ENCODE measurements around the gene FNDC3B. TPM values are rescaled to one million over a fixed set of nuclear protein-coding genes. Genes with fewer than 3 reads are reported as not detected.
A peak's percentile ranks its signal among the peaks of the same experiment; 100 is the strongest.

FNDC3B gene
- total and polyA plus RNA-seq, 4 donors, result 23.3 to 74.2 (median 32.9) TPM

DNA sequence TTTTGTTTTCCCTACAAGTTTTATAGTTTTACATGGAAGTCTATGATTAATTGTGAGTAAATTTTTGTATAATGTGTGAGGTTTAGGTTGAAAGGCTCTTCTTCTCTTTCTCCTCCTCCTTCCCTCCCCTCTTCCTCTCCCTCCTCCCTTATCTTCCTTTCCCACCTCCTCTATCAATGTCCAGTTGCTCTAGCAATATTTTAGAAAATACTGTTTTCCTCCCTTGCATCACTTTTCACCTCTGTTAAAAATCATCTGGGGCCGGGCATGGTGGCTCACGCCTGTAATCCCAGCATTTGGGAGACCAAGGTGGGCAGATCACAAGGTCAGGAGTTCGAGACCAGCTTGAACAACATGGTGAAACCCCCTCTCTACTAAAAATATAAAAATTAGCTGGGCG, 119.4 kb downstream of the FNDC3B start:
- H3K4me1 ChIP-seq (ENCODE audit: control insufficient read depth in 4 of 4, insufficient read depth in 4 of 4, low read length in 3 of 4), result peaks cover 10 to 40% (median 22%) of the 10 kb centered on the region in 4 donors
- 95% methylated on average over 4 of the region's 4 CpGs for WGBS
- DNase-seq (ENCODE audit: low spot score), result no peak
- H3K27me3 ChIP-seq (ENCODE audit: control insufficient read depth in 4 of 4, insufficient read depth in 4 of 4, low read length in 3 of 4), result no peaks in the 10 kb centered on the region
- H3K4me3 ChIP-seq (ENCODE audit: low read depth in 1 of 3, low read length in 3 of 3), result no peak overlapping the region
- no peak for TF ChIP-seq FOXA2 (IDR thresholded peaks at IDR 0.05)
- peak overlapping the region in 1 of 2 donors; percentile 72 for H3K27ac ChIP-seq (ENCODE audit: low read depth in 1 of 2, low read length in 2 of 2)
- no peaks in the 10 kb centered on the region for H3K9me3 ChIP-seq (ENCODE audit: control insufficient read depth in 4 of 4, low read length in 3 of 4)
- H3K36me3 ChIP-seq (ENCODE audit: control insufficient read depth in 4 of 4, insufficient read depth in 3 of 4, low read depth in 1 of 4, low read length in 3 of 4), result no peaks in the 10 kb centered on the region
- H3K9ac ChIP-seq (ENCODE audit: low read depth in 1 of 2, low read length in 2 of 2), result no peak overlapping the region

GRCh38 chr3:172159376-172159775, 120.0 kb downstream of the FNDC3B start:
- Histone ChIP-seq H3K9ac (ENCODE audit: low read depth in 1 of 2, low read length in 2 of 2) (no peak overlapping the region), H3K9me3 (ENCODE audit: control insufficient read depth in 4 of 4, low read length in 3 of 4) (no peaks in the 10 kb centered on the region), H3K27me3 (ENCODE audit: control insufficient read depth in 4 of 4, insufficient read depth in 4 of 4, low read length in 3 of 4) (no peaks in the 10 kb centered on the region), H3K36me3 (ENCODE audit: control insufficient read depth in 4 of 4, insufficient read depth in 3 of 4, low read depth in 1 of 4, low read length in 3 of 4) (no peaks in the 10 kb centered on the region), H3K4me1 (ENCODE audit: control insufficient read depth in 4 of 4, insufficient read depth in 4 of 4, low read length in 3 of 4) (peaks cover 8 to 37% (median 21%) of the 10 kb centered on the region in 4 donors), H3K27ac (ENCODE audit: low read depth in 1 of 2, low read length in 2 of 2) (peak overlapping the region; percentile 52 to 72), H3K4me3 (ENCODE audit: low read depth in 1 of 3, low read length in 3 of 3) (no peak overlapping the region)
- WGBS, result 47% methylated on average over 1 of the region's 1 CpG
- DNase-seq (ENCODE audit: low spot score), result no peak
- TF ChIP-seq GABPA (IDR thresholded peaks at IDR 0.05 in 1 of 2, conservative IDR thresholded peaks at IDR 0.05 in 1 of 2) (no peak), RXRA (IDR thresholded peaks at IDR 0.05) (peak in 1 of 2 donors; percentile 8), HNF4A (conservative IDR thresholded peaks at IDR 0.05) (peak; percentile 27 to 59), RAD21 (IDR thresholded peaks at IDR 0.05) (no peak)

GRCh38 chr3:172159962-172160538, 120.7 kb downstream of the FNDC3B start:
- WGBS, result 56% methylated on average over 4 of the region's 4 CpGs
- peak; percentile 39 to 55 for TF ChIP-seq HNF4A (conservative IDR thresholded peaks at IDR 0.05)
- TF ChIP-seq, protein P1, sequence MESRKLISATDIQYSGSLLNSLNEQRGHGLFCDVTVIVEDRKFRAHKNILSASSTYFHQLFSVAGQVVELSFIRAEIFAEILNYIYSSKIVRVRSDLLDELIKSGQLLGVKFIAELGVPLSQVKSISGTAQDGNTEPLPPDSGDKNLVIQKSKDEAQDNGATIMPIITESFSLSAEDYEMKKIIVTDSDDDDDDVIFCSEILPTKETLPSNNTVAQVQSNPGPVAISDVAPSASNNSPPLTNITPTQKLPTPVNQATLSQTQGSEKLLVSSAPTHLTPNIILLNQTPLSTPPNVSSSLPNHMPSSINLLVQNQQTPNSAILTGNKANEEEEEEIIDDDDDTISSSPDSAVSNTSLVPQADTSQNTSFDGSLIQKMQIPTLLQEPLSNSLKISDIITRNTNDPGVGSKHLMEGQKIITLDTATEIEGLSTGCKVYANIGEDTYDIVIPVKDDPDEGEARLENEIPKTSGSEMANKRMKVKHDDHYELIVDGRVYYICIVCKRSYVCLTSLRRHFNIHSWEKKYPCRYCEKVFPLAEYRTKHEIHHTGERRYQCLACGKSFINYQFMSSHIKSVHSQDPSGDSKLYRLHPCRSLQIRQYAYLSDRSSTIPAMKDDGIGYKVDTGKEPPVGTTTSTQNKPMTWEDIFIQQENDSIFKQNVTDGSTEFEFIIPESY (IDR thresholded peaks at IDR 0.05), result no peak
- no peak for TF ChIP-seq EGR1 (IDR thresholded peaks at IDR 0.05; ENCODE audit: low read depth in 2 of 2)
- TF ChIP-seq, protein P2, sequence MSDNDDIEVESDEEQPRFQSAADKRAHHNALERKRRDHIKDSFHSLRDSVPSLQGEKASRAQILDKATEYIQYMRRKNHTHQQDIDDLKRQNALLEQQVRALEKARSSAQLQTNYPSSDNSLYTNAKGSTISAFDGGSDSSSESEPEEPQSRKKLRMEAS (IDR thresholded peaks at IDR 0.05), result peak; percentile 15
- no peak for TF ChIP-seq NR2F2 (IDR thresholded peaks at IDR 0.05)
- TF ChIP-seq SP1 (IDR thresholded peaks at IDR 0.05), result peak; percentile 39
- TF ChIP-seq GABPA (IDR thresholded peaks at IDR 0.05 in 1 of 2, conservative IDR thresholded peaks at IDR 0.05 in 1 of 2), result no peak
- TF ChIP-seq HNF4G (IDR thresholded peaks at IDR 0.05), result no peak
- TF ChIP-seq FOXA1 (IDR thresholded peaks at IDR 0.05), result peak; percentile 42
- no peak for TF ChIP-seq JUND (IDR thresholded peaks at IDR 0.05)
- TF ChIP-seq RXRA (IDR thresholded peaks at IDR 0.05), result peak; percentile 51 to 55
- TF ChIP-seq YY1 (IDR thresholded peaks at IDR 0.05), result no peak
- no peak for TF ChIP-seq TAF1 (conservative IDR thresholded peaks at IDR 0.05)
- TF ChIP-seq, protein P3, sequence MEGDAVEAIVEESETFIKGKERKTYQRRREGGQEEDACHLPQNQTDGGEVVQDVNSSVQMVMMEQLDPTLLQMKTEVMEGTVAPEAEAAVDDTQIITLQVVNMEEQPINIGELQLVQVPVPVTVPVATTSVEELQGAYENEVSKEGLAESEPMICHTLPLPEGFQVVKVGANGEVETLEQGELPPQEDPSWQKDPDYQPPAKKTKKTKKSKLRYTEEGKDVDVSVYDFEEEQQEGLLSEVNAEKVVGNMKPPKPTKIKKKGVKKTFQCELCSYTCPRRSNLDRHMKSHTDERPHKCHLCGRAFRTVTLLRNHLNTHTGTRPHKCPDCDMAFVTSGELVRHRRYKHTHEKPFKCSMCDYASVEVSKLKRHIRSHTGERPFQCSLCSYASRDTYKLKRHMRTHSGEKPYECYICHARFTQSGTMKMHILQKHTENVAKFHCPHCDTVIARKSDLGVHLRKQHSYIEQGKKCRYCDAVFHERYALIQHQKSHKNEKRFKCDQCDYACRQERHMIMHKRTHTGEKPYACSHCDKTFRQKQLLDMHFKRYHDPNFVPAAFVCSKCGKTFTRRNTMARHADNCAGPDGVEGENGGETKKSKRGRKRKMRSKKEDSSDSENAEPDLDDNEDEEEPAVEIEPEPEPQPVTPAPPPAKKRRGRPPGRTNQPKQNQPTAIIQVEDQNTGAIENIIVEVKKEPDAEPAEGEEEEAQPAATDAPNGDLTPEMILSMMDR (IDR thresholded peaks at IDR 0.05; ENCODE audit: low read depth, low read length, missing input control), result no peak
- TF ChIP-seq REST (IDR thresholded peaks at IDR 0.05), result no peak
- no peak for TF ChIP-seq ATF3 (IDR thresholded peaks at IDR 0.05)
- peak; percentile 42 for TF ChIP-seq FOXA2 (IDR thresholded peaks at IDR 0.05)
- peak; percentile 38 to 63 for TF ChIP-seq RAD21 (IDR thresholded peaks at IDR 0.05)
- H3K4me3 ChIP-seq (ENCODE audit: low read depth in 1 of 3, low read length in 3 of 3), result no peak overlapping the region
- no peak for DNase-seq (ENCODE audit: low spot score)
- H3K9me3 ChIP-seq (ENCODE audit: control insufficient read depth in 4 of 4, low read length in 3 of 4), result no peaks in the 10 kb centered on the region
- peak overlapping the region; percentile 52 to 72 for H3K27ac ChIP-seq (ENCODE audit: low read depth in 1 of 2, low read length in 2 of 2)
- no peaks in the 10 kb centered on the region for H3K36me3 ChIP-seq (ENCODE audit: control insufficient read depth in 4 of 4, insufficient read depth in 3 of 4, low read depth in 1 of 4, low read length in 3 of 4)
- H3K4me1 ChIP-seq (ENCODE audit: control insufficient read depth in 4 of 4, insufficient read depth in 4 of 4, low read length in 3 of 4), result peaks cover 4 to 30% (median 18%) of the 10 kb centered on the region in 4 donors
- H3K27me3 ChIP-seq (ENCODE audit: control insufficient read depth in 4 of 4, insufficient read depth in 4 of 4, low read length in 3 of 4), result no peaks in the 10 kb centered on the region
- peak overlapping the region in 1 of 2 donors; percentile 39 for H3K9ac ChIP-seq (ENCODE audit: low read depth in 1 of 2, low read length in 2 of 2)

Measured in liver (tissue), 9 donors.